ENCODE results near the gene SCG3.

SCG3 gene

GRCh38 chr15:51758645-51759044 is 77.3 kb downstream of the SCG3 start:
- DNase-seq (ENCODE audit: low spot score) = no peak

GRCh38 chr15:51759557-51760070 is 78.3 kb downstream of the SCG3 start:
- no peak for DNase-seq (ENCODE audit: low spot score)

GRCh38 chr15:51760805-51761204 is 79.5 kb downstream of the SCG3 start:
- no peak for DNase-seq (ENCODE audit: low spot score)

GRCh38 chr15:51765751-51766150 is 84.4 kb downstream of the SCG3 start:
- no peak for DNase-seq (ENCODE audit: low spot score)

- DNase-seq (ENCODE audit: low spot score) = no peak
These were observed 85.0 kb downstream of the SCG3 start for GRCh38 chr15:51766341-51766740.

- DNase-seq (ENCODE audit: low spot score) = no peak
These were observed 86.7 kb downstream of the SCG3 start for GRCh38 chr15:51768018-51768417.

Measured in left forelimb (tissue), 1 donor.